Measurements from ENCODE around the gene CADM1.

CADM1 gene

GRCh38 chr11:115179636-115180035 is 324.6 kb downstream of the CADM1 start:
- TF ChIP-seq SIN3A (IDR thresholded peaks at IDR 0.05; ENCODE audit: borderline replicate concordance, insufficient read depth, low read length) = no peak
- TF ChIP-seq TAF1 (IDR thresholded peaks at IDR 0.05; ENCODE audit: borderline replicate concordance, insufficient read depth, low read length) = no peak
- no peak for TF ChIP-seq POLR2AphosphoS5 (IDR thresholded peaks at IDR 0.05; ENCODE audit: low read depth, low read length)
- no peak for TF ChIP-seq FOXP2 (optimal IDR thresholded peaks at IDR 0.05; ENCODE audit: borderline replicate concordance, extremely low read depth, extremely low read length, insufficient read depth)
- TF ChIP-seq REST (IDR thresholded peaks at IDR 0.05; ENCODE audit: insufficient read depth in 1 of 2, low read depth in 2 of 2, low read length in 2 of 2) = no peak

DNA sequence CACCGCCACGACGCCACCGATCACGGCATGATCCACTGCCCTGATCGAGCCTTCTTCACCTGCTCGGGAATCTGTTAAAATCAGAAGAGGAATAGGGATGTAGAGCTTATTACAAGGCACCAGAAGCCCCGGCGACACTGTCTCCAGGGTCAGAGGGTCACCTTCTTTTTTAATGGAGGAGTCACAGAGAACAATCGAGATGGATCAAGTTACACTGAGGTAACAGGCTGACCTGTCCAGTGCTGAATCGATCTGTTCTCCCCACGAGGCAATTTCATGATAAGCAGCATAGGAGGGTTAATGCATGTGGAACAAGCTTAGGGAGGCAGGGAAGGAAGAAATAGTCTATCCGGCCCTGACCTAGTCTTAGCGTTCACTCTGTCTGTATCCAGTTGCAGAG is 325.5 kb downstream of the CADM1 start:
- TF ChIP-seq REST (IDR thresholded peaks at IDR 0.05; ENCODE audit: insufficient read depth in 1 of 2, low read depth in 2 of 2, low read length in 2 of 2) = no peak
- no peak for TF ChIP-seq SIN3A (IDR thresholded peaks at IDR 0.05; ENCODE audit: borderline replicate concordance, insufficient read depth, low read length)
- TF ChIP-seq FOXP2 (optimal IDR thresholded peaks at IDR 0.05; ENCODE audit: borderline replicate concordance, extremely low read depth, extremely low read length, insufficient read depth) = no peak

GRCh38 chr11:115173136-115173535 is 331.1 kb downstream of the CADM1 start:
- no peak for TF ChIP-seq FOXP2 (optimal IDR thresholded peaks at IDR 0.05; ENCODE audit: borderline replicate concordance, extremely low read depth, extremely low read length, insufficient read depth)
- no peak for TF ChIP-seq POLR2AphosphoS5 (IDR thresholded peaks at IDR 0.05; ENCODE audit: low read depth, low read length)
- no peak for TF ChIP-seq REST (IDR thresholded peaks at IDR 0.05; ENCODE audit: insufficient read depth in 1 of 2, low read depth in 2 of 2, low read length in 2 of 2)
- TF ChIP-seq TAF1 (IDR thresholded peaks at IDR 0.05; ENCODE audit: borderline replicate concordance, insufficient read depth, low read length) = no peak
- TF ChIP-seq SIN3A (IDR thresholded peaks at IDR 0.05; ENCODE audit: borderline replicate concordance, insufficient read depth, low read length) = no peak

DNA sequence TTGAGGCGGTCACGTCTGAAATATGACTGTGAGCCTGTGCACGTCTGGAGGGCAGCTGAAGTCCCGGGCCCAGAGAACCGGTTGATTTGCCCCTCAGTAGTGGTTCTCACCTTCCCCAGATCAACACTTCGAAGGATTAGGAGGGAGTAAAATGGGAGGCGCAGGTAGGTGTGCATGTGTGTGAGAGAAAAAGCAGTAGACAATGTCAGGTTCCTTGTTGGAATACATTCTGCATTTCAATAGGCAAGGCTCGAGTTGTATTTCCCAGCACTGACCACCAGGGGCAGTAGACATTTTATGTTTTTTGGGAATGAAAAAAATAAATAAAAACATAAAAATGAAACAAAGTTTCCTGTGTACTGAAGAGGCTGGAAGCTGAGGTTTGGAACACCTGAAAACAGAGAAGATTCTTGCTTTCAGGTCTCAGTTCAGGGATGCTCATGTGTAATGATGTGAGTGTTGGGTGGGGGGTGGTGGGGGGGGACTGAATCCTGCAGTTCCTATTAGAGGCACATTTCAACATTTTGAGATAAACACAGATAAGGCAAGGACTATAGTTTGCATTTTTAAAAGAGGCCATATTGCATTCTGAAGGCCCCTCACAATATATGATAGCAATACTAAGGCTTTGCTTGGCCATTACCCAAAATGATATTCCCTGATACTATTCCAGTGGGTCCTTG is 333.9 kb downstream of the CADM1 start:
- no peak for TF ChIP-seq SIN3A (IDR thresholded peaks at IDR 0.05; ENCODE audit: borderline replicate concordance, insufficient read depth, low read length)
- no peak for TF ChIP-seq POLR2AphosphoS5 (IDR thresholded peaks at IDR 0.05; ENCODE audit: low read depth, low read length)
- no peak for TF ChIP-seq FOXP2 (optimal IDR thresholded peaks at IDR 0.05; ENCODE audit: borderline replicate concordance, extremely low read depth, extremely low read length, insufficient read depth)

DNA sequence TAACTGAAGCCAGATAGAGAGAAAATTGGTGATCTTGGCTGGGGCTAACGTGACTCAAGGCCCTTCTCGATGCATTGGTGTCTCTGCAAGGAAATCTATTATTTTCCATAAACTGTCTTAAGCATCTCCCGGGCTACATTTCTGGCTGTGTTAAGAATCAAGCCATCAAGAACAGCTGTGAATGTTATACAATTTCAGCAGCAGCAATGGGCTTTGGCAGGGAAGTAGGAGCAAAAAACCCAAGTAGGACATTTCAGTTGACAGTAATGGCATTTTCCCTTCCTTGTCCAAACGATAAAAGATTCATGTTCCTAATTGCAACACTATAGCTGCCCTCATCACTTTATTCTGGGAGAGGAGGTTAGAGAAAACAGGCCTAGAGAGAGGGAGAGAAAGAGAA is 335.0 kb downstream of the CADM1 start:
- TF ChIP-seq POLR2AphosphoS5 (IDR thresholded peaks at IDR 0.05; ENCODE audit: low read depth, low read length) (no peak), REST (IDR thresholded peaks at IDR 0.05; ENCODE audit: insufficient read depth in 1 of 2, low read depth in 2 of 2, low read length in 2 of 2) (no peak), TAF1 (IDR thresholded peaks at IDR 0.05; ENCODE audit: borderline replicate concordance, insufficient read depth, low read length) (no peak), FOXP2 (optimal IDR thresholded peaks at IDR 0.05; ENCODE audit: borderline replicate concordance, extremely low read depth, extremely low read length, insufficient read depth) (no peak)

Measured in PFSK-1 (cell line).